DOHH2 (cell line): ENCODE measurements around the gene SCGB1D4.

Experiments
- CTCF ChIP-seq: fragments of 200-600 bp; sonication (generic); IDR thresholded peaks from one replicate; pipeline ENCODE4 v1.5.1; 2014; ENCODE audit warnings: antibody characterized with exemption, mild to moderate bottlenecking, low read depth, low read length; ENCODE audit not compliant: poor library complexity, severe bottlenecking
- EZH2phosphoT487 ChIP-seq: fragments of 200-600 bp; sonication (generic); IDR thresholded peaks from 2 replicates; pipeline ENCODE4 v1.6.1; 2017; ENCODE audit warnings: borderline replicate concordance, mild to moderate bottlenecking, antibody characterized with exemption, low read length, moderate library complexity, mixed read lengths

GRCh38 chr11:62344210-62344609 lies 45.3 kb upstream of the SCGB1D4 start:
- TF ChIP-seq CTCF, result no peak
- no peak for TF ChIP-seq EZH2phosphoT487
